22Rv1 (cell line): ENCODE measurements around the gene UNC50.
"Not testable (repeated sequence)": the region's sequence is repeated elsewhere in the genome, so short reads cannot be mapped to it uniquely, and the experiment has no call there.

Experiments
- CTCF ChIP-seq: fragments of 450-650 bp; IDR thresholded peaks from 2 replicates; pipeline ENCODE4 v1.5.1; 2017; ENCODE audit warnings: mild to moderate bottlenecking
- ZFX ChIP-seq: fragments of 450-650 bp; IDR thresholded peaks from 2 replicates; pipeline ENCODE4 v1.6.1; 2017; ENCODE audit warnings: antibody characterized with exemption, borderline replicate concordance

GRCh38 chr2:98594665-98595064 lies 13.7 kb upstream of the UNC50 start:
- not testable (repeated sequence) for TF ChIP-seq CTCF, ZFX
